Activated CD4-positive, CD25-positive, alpha-beta regulatory T cell treated with anti-CD3 and anti-CD28 coated beads, Interleukin-2, amount 50 U/mL, for 16 hours (primary cell): Measurements from ENCODE around the gene EPG5.

Experiments
- DNase-seq: peaks from one replicate; pipeline ENCODE4 v3.0.0-alpha.2; 2020; ENCODE audit warnings: low read depth, low spot score

EPG5 gene

GRCh38 chr18:45916302-45916701 is 50.8 kb downstream of the EPG5 start:
- DNase-seq: no peak

GRCh38 chr18:45913276-45913675 is 53.9 kb downstream of the EPG5 start:
- no peak for DNase-seq

- peak; percentile 30 for DNase-seq
Measured at GRCh38 chr18:45910405-45911023, 56.6 kb downstream of the EPG5 start.

GRCh38 chr18:45901654-45902210 is 65.4 kb downstream of the EPG5 start:
- no peak for DNase-seq

GRCh38 chr18:45900623-45901022 is 66.5 kb downstream of the EPG5 start:
- DNase-seq: no peak

GRCh38 chr18:45896991-45897390 is 70.1 kb downstream of the EPG5 start:
- DNase-seq: no peak

GRCh38 chr18:45896452-45896851 is 70.7 kb downstream of the EPG5 start:
- DNase-seq: no peak

- DNase-seq: no peak
Measured at GRCh38 chr18:45895339-45895738, 71.8 kb downstream of the EPG5 start.

GRCh38 chr18:45894818-45895217 is 72.3 kb downstream of the EPG5 start:
- DNase-seq: no peak

GRCh38 chr18:45891806-45892205 is 75.3 kb downstream of the EPG5 start:
- DNase-seq: no peak

GRCh38 chr18:45890606-45891005 is 76.5 kb downstream of the EPG5 start:
- DNase-seq: no peak

GRCh38 chr18:45889419-45890064 is 77.6 kb downstream of the EPG5 start:
- DNase-seq: no peak

GRCh38 chr18:45887585-45887984 is 79.5 kb downstream of the EPG5 start:
- DNase-seq: no peak

GRCh38 chr18:45880876-45881558 is 86.1 kb downstream of the EPG5 start:
- no peak for DNase-seq

GRCh38 chr18:45879681-45880655 is 87.2 kb downstream of the EPG5 start:
- DNase-seq: peak; percentile 36

- no peak for DNase-seq
Measured at GRCh38 chr18:45877403-45877802, 89.7 kb downstream of the EPG5 start.

- DNase-seq: no peak
Measured at GRCh38 chr18:45876161-45876560, 91.0 kb downstream of the EPG5 start.

- peak; percentile 19 for DNase-seq
Measured at GRCh38 chr18:45874491-45875184, 92.5 kb downstream of the EPG5 start.

GRCh38 chr18:45871431-45872084 is 95.6 kb downstream of the EPG5 start:
- DNase-seq: no peak

GRCh38 chr18:45870419-45870818 is 96.7 kb downstream of the EPG5 start:
- no peak for DNase-seq
